ENCODE data around the gene FBXO45. TPM values are rescaled to one million over a fixed set of nuclear protein-coding genes. Genes with fewer than 3 reads are reported as not detected.
"Not testable (repeated sequence)": the region's sequence is repeated elsewhere in the genome, so short reads cannot be mapped to it uniquely, and the experiment has no call there.

The FBXO45 gene
- total and polyA plus RNA-seq, 9 donors: 10.5 to 15.9 (median 13.4) TPM

DNA sequence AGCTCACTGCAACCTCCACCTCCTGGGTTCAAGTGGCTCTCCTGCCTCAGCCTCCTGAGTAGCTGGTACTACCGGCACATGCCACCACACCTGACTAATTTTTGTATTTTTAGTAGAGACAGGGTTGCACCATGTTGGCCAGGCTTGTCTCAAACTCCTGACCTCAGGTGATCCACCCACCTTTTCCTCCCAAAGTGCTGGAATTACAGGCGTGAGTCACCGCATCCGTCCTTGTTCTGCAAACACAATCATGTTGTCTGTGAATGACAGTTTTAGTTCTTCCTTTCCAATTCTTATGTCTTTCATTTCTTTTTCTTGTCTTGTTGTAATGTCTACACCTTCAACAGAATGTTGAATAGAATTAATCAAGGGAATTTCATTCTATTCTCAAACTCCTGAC is 37.0 kb upstream of the FBXO45 start:
- no peak overlapping the region for H3K27ac ChIP-seq (ENCODE audit: low read length)
- DNase-seq: no peak
- no peaks in the 10 kb centered on the region for H3K36me3 ChIP-seq (ENCODE audit: control insufficient read depth, insufficient read depth, low read length)
- WGBS (ENCODE audit: insufficient coverage): no CpG with 5 or more reads among the region's 4 CpGs
- H3K27me3 ChIP-seq (ENCODE audit: control insufficient read depth, insufficient read depth, low read length): peaks cover 24% of the 10 kb centered on the region
- H3K4me3 ChIP-seq (ENCODE audit: low read length): no peak overlapping the region
- H3K4me1 ChIP-seq (ENCODE audit: control insufficient read depth, insufficient read depth, low read length): peaks cover 3% of the 10 kb centered on the region
- no peaks in the 10 kb centered on the region for H3K9me3 ChIP-seq (replicated peaks; ENCODE audit: control insufficient read depth, low read depth, low read length)

DNA sequence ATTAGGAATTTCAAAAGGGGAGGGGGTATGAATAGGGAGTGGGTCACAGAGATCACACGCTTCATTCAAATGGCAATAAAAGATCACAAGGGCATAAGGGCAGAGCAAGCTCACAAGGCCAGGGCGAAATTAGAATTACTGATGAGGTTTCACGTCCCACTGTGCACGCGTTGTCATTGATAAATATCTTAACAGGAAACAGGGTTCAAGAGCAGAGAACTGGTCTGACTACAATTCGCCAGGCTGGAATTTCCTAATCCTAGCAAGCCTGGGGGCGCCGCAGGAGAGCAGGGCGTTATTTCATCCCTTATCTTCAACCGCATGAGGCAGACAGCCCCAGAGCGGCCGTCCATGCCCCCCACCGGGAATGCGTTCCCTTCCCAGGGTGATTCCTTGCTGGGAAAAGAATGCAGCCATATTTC is 35.2 kb upstream of the FBXO45 start:
- Histone ChIP-seq H3K36me3 (ENCODE audit: control insufficient read depth, insufficient read depth, low read length) (no peaks in the 10 kb centered on the region), H3K9me3 (replicated peaks; ENCODE audit: control insufficient read depth, low read depth, low read length) (no peaks in the 10 kb centered on the region), H3K27me3 (ENCODE audit: control insufficient read depth, insufficient read depth, low read length) (peaks cover 24% of the 10 kb centered on the region), H3K4me3 (ENCODE audit: low read length) (no peak overlapping the region), H3K4me1 (ENCODE audit: control insufficient read depth, insufficient read depth, low read length) (peaks cover 3% of the 10 kb centered on the region), H3K27ac (ENCODE audit: low read length) (no peak overlapping the region)
- WGBS (ENCODE audit: insufficient coverage): 29% methylated on average over 10 of the region's 14 CpGs
- DNase-seq: no peak

DNA sequence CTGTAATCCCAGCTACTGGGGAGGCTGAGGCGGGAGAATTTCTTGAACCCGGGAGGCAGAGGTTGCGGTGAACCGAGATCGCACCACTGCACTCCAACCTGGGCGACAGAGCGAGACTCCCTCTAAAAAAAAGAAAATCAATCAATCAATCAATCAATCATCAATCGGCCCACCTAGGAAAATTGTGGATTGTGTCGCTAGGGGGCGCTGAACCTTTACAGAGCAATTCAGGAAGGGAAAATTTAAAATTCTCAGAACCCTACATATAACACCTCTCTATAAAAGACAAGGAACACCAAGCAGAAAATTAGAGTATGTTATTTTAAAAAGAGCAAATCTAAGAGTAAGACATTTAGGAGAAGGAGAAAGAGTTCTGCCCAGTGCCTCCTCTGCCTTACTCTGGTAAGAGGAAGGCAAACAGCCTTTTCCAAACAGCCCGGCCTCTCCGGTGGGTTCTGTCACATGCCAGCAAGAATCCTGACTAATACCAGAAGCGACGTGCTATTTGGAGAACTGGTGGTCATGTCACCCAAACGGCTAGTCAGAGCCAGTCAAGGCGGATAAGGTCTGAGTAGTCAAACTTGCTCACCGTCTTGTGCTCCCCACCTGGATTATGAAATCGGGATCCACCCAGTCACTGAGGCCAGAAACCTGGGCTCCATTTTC is 31.0 kb upstream of the FBXO45 start:
- no peak overlapping the region for H3K27ac ChIP-seq (ENCODE audit: low read length)
- H3K36me3 ChIP-seq (ENCODE audit: control insufficient read depth, insufficient read depth, low read length): no peaks in the 10 kb centered on the region
- H3K27me3 ChIP-seq (ENCODE audit: control insufficient read depth, insufficient read depth, low read length): peaks cover 16% of the 10 kb centered on the region
- no peaks in the 10 kb centered on the region for H3K4me1 ChIP-seq (ENCODE audit: control insufficient read depth, insufficient read depth, low read length)
- no peak overlapping the region for H3K4me3 ChIP-seq (ENCODE audit: low read length)
- DNase-seq: peak; percentile 31
- 66% methylated on average over 7 of the region's 18 CpGs for WGBS (ENCODE audit: insufficient coverage)
- H3K9me3 ChIP-seq (replicated peaks; ENCODE audit: control insufficient read depth, low read depth, low read length): no peaks in the 10 kb centered on the region

DNA sequence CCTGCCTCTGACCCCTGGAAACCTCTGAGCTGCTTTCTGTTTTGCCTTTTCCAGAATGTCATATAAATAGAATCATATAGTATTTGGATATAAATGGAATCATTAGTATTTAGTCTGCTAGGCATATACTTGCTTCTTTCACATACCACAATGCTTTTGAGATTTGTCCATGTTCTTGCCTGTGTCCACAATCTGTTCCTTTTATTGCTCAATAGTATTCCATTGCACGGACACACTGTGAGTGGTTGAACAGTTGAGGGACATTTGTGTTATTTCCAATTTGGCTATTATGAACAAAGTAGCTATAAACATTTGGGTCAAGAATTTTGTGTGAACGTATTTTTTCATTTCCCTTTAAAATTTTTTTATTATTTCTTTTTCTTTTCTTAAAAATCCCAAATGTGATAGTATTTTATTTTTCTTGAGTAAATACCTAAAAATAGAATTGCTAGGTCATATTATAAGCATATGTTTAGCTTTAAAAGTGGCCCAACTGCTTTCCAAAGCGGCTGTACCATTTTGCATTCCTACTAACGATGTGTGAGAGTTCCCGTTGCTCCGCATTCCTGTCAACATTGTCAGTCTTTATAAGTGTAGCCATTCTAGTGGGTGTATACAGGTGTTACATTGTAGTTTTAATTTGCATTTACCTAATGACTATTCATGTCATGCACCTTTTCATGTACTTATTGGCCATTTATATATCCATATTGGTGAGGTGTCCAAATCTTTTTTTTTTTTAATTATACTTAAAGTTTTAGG is 26.6 kb upstream of the FBXO45 start:
- Histone ChIP-seq H3K36me3 (ENCODE audit: control insufficient read depth, insufficient read depth, low read length) (no peaks in the 10 kb centered on the region), H3K9me3 (replicated peaks; ENCODE audit: control insufficient read depth, low read depth, low read length) (no peaks in the 10 kb centered on the region), H3K27ac (ENCODE audit: low read length) (no peak overlapping the region), H3K4me3 (ENCODE audit: low read length) (no peak overlapping the region), H3K27me3 (ENCODE audit: control insufficient read depth, insufficient read depth, low read length) (no peaks in the 10 kb centered on the region), H3K4me1 (ENCODE audit: control insufficient read depth, insufficient read depth, low read length) (no peaks in the 10 kb centered on the region)
- no peak for DNase-seq
- WGBS (ENCODE audit: insufficient coverage): no CpG with 5 or more reads among the region's 6 CpGs

DNA sequence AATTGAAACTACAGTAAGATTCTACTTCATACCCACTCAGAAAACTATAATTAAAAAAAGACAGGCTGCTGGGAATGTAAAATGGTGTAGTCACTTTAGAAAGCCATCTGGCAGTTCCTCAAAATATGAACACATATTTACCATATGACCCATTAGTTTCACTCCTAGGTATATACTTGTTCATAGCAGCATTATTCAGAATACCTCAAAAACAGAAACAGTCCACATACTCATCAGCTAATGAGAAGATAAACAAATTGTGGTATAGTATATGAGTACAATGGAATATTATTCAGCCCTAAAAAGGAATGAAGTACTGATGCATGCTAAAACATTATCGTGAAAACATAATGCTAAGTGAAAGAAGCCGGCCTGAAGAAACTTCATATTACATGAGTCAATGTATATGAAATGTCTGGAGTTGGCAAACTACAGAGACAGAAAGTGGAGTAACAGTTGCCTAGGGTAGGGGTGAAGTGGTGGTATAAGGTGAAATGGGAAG is 23.9 kb upstream of the FBXO45 start:
- Histone ChIP-seq H3K4me1 (ENCODE audit: control insufficient read depth, insufficient read depth, low read length) (no peaks in the 10 kb centered on the region), H3K27ac (ENCODE audit: low read length) (no peak overlapping the region), H3K36me3 (ENCODE audit: control insufficient read depth, insufficient read depth, low read length) (no peaks in the 10 kb centered on the region), H3K27me3 (ENCODE audit: control insufficient read depth, insufficient read depth, low read length) (no peaks in the 10 kb centered on the region), H3K4me3 (ENCODE audit: low read length) (no peak overlapping the region), H3K9me3 (replicated peaks; ENCODE audit: control insufficient read depth, low read depth, low read length) (peaks cover 5% of the 10 kb centered on the region)
- DNase-seq: no peak
- WGBS (ENCODE audit: insufficient coverage): 83% methylated on average over 1 of the region's 2 CpGs

GRCh38 chr3:196546537-196546936 is 21.9 kb upstream of the FBXO45 start:
- Histone ChIP-seq H3K9me3 (replicated peaks; ENCODE audit: control insufficient read depth, low read depth, low read length) (peaks cover 5% of the 10 kb centered on the region), H3K4me3 (ENCODE audit: low read length) (no peak overlapping the region), H3K4me1 (ENCODE audit: control insufficient read depth, insufficient read depth, low read length) (no peaks in the 10 kb centered on the region), H3K36me3 (ENCODE audit: control insufficient read depth, insufficient read depth, low read length) (no peaks in the 10 kb centered on the region), H3K27me3 (ENCODE audit: control insufficient read depth, insufficient read depth, low read length) (no peaks in the 10 kb centered on the region), H3K27ac (ENCODE audit: low read length) (no peak overlapping the region)
- DNase-seq: no peak
- WGBS (ENCODE audit: insufficient coverage): no CpG with 5 or more reads among the region's 5 CpGs

GRCh38 chr3:196547067-196547466 is 21.4 kb upstream of the FBXO45 start:
- Histone ChIP-seq H3K27me3 (ENCODE audit: control insufficient read depth, insufficient read depth, low read length) (no peaks in the 10 kb centered on the region), H3K27ac (ENCODE audit: low read length) (no peak overlapping the region), H3K4me1 (ENCODE audit: control insufficient read depth, insufficient read depth, low read length) (no peaks in the 10 kb centered on the region), H3K4me3 (ENCODE audit: low read length) (no peak overlapping the region), H3K36me3 (ENCODE audit: control insufficient read depth, insufficient read depth, low read length) (no peaks in the 10 kb centered on the region), H3K9me3 (replicated peaks; ENCODE audit: control insufficient read depth, low read depth, low read length) (peaks cover 5% of the 10 kb centered on the region)
- DNase-seq: no peak
- 100% methylated on average over 1 of the region's 2 CpGs for WGBS (ENCODE audit: insufficient coverage)

- WGBS (ENCODE audit: insufficient coverage): 100% methylated on average over 1 of the region's 1 CpG
- H3K27me3 ChIP-seq (ENCODE audit: control insufficient read depth, insufficient read depth, low read length); H3K9me3 ChIP-seq (replicated peaks; ENCODE audit: control insufficient read depth, low read depth, low read length); H3K36me3 ChIP-seq (ENCODE audit: control insufficient read depth, insufficient read depth, low read length); H3K4me3 ChIP-seq (ENCODE audit: low read length); DNase-seq; H3K4me1 ChIP-seq (ENCODE audit: control insufficient read depth, insufficient read depth, low read length); H3K27ac ChIP-seq (ENCODE audit: low read length): not testable (repeated sequence)
Observed at GRCh38 chr3:196549312-196549711, 19.1 kb upstream of the FBXO45 start.

GRCh38 chr3:196550172-196550571 is 18.3 kb upstream of the FBXO45 start:
- not testable (repeated sequence) for H3K27me3 ChIP-seq (ENCODE audit: control insufficient read depth, insufficient read depth, low read length); H3K27ac ChIP-seq (ENCODE audit: low read length); DNase-seq; H3K4me3 ChIP-seq (ENCODE audit: low read length); H3K36me3 ChIP-seq (ENCODE audit: control insufficient read depth, insufficient read depth, low read length); H3K4me1 ChIP-seq (ENCODE audit: control insufficient read depth, insufficient read depth, low read length); H3K9me3 ChIP-seq (replicated peaks; ENCODE audit: control insufficient read depth, low read depth, low read length)
- WGBS (ENCODE audit: insufficient coverage): 58% methylated on average over 2 of the region's 3 CpGs

GRCh38 chr3:196552253-196552652 is 16.2 kb upstream of the FBXO45 start:
- Histone ChIP-seq H3K27me3 (ENCODE audit: control insufficient read depth, insufficient read depth, low read length) (no peaks in the 10 kb centered on the region), H3K9me3 (replicated peaks; ENCODE audit: control insufficient read depth, low read depth, low read length) (peaks cover 5% of the 10 kb centered on the region), H3K4me1 (ENCODE audit: control insufficient read depth, insufficient read depth, low read length) (no peaks in the 10 kb centered on the region), H3K4me3 (ENCODE audit: low read length) (no peak overlapping the region), H3K36me3 (ENCODE audit: control insufficient read depth, insufficient read depth, low read length) (peaks cover 2% of the 10 kb centered on the region), H3K27ac (ENCODE audit: low read length) (no peak overlapping the region)
- no peak for DNase-seq
- no CpG with 5 or more reads among the region's 5 CpGs for WGBS (ENCODE audit: insufficient coverage)

Measured in muscle of leg (tissue), 11 donors.